ENCODE data around the gene SELENOS.

- TF ChIP-seq EP300 (IDR thresholded peaks at IDR 0.05) (no peak), CTCF (IDR thresholded peaks at IDR 0.05) (no peak), POLR2A (IDR thresholded peaks at IDR 0.05) (no peak)
Observed at GRCh38 chr15:101244889-101245668, 32.2 kb downstream of the SELENOS start.
